Adipocyte (in vitro differentiated cells): ENCODE measurements around the gene MAPK4.
A peak's percentile ranks its signal among the peaks of the same experiment; 100 is the strongest.
"Not testable (repeated sequence)": the region's sequence is repeated elsewhere in the genome, so short reads cannot be mapped to it uniquely, and the experiment has no call there.

ENCODE experiments used
- DNase-seq: peaks from one replicate; pipeline ENCODE4 v3.0.0-alpha.2; 2015; ENCODE audit warnings: low read depth
- H3K27me3 ChIP-seq: replicated peaks from 2 replicates; pipeline ENCODE4 v1.7.0; 2013; ENCODE audit warnings: mild to moderate bottlenecking, low read length, moderate library complexity; ENCODE audit not compliant: control insufficient read depth, insufficient read depth
- H3K36me3 ChIP-seq: 2 replicates; pipeline ENCODE4 v1.7.0; 2013; ENCODE audit warnings: low read length, mild to moderate bottlenecking, moderate library complexity; ENCODE audit not compliant: control insufficient read depth, insufficient read depth, severe bottlenecking
- H3K4me1 ChIP-seq: 2 replicates; pipeline ENCODE4 v1.7.0; 2013; ENCODE audit warnings: mild to moderate bottlenecking, low read length, moderate library complexity; ENCODE audit not compliant: control insufficient read depth, insufficient read depth
- H3K4me3 ChIP-seq: 2 replicates; pipeline ENCODE4 v1.7.0; 2013; ENCODE audit warnings: mild to moderate bottlenecking, low read length, moderate library complexity
- H3K9ac ChIP-seq: 2 replicates; pipeline ENCODE4 v1.7.0; 2013; ENCODE audit warnings: mild to moderate bottlenecking, low read length, moderate library complexity
- H3K9me3 ChIP-seq: 2 replicates; pipeline ENCODE4 v1.7.0; 2013; ENCODE audit warnings: mild to moderate bottlenecking, low read length, moderate library complexity; ENCODE audit not compliant: control insufficient read depth

The MAPK4 gene

DNA sequence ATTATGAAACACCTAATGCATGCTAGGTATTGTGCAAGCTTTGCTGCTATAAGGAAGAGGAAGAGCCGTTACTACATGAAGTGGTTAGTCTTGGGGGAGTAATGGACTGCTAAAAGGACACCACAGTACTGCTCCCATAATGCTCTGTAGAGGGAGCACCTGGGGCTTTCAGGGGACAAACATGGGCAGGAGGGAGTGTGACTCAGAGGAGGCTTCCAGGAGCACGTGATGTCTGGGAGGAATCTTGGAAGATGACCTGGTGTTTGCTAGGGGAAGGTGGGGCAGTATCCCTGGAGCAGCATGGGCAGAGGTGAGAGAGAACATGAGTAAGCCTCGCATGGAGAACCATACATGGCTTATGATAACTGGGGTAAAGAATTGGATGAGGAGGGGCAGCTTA is 18.8 kb downstream of the MAPK4 start:
- Histone ChIP-seq H3K4me3 (no peak overlapping the region), H3K9ac (no peak overlapping the region), H3K36me3 (no peaks in the 10 kb centered on the region), H3K9me3 (peaks cover 9% of the 10 kb centered on the region), H3K4me1 (no peaks in the 10 kb centered on the region), H3K27me3 (peaks cover 24% of the 10 kb centered on the region)
- no peak for DNase-seq

DNA sequence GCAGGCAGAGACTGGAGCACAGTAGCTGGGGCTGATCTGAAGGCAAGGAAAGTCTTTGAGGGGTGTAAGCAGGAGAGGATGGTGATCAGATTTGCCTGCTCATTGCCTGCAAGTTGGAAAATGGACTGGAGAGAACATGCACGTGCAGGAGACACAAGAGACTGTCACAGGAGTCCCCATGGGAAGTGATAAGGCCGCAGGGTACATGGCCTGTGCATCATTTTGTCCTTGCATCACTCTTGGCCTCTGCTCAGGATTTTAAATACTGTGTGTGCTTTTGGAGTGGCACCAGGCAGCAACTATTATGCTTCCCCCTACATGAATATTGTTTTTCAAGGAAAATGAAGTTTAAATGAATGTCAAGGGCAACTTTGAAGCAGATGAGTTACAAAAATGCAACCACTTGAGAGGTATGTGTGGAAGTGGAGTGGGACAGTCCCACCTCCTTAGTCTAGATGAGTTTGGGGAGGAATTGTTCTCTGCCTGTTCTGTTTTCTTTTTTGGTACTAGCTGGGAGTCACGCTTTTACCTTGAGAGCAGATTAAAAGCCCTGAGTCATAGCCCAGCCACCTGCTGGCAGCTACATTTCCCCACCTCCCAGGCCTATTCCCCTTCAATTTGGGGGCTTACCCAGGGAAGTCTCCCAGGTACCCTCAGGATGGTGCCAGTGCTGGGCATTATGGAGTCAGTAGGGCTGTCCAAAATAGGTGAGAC is 19.3 kb downstream of the MAPK4 start:
- H3K9ac ChIP-seq = no peak overlapping the region
- H3K4me1 ChIP-seq = no peaks in the 10 kb centered on the region
- peaks cover 22% of the 10 kb centered on the region for H3K27me3 ChIP-seq
- H3K4me3 ChIP-seq = no peak overlapping the region
- DNase-seq = no peak
- H3K36me3 ChIP-seq = no peaks in the 10 kb centered on the region
- H3K9me3 ChIP-seq = peaks cover 15% of the 10 kb centered on the region

DNA sequence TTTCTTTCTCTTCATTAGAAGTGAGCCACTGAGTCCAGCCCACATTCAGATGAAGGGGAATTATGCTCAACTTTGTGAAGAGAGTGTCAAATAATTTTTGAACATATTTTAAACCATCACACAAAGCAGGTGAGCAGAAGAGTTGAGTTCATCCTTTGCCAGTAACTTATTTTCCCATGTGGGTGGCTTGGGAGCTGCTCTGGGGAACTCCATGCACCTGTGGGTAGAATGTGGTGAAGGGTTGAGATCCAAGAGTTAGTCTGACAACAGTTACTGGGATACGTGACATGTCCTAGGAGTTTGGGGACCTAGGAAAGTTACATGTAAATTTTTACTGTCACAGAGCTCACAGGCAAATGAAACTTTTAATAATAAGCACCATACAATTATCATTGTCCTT is 21.6 kb downstream of the MAPK4 start:
- H3K4me1 ChIP-seq = no peaks in the 10 kb centered on the region
- no peak overlapping the region for H3K9ac ChIP-seq
- H3K9me3 ChIP-seq = peaks cover 21% of the 10 kb centered on the region
- DNase-seq = no peak
- no peak overlapping the region for H3K4me3 ChIP-seq
- H3K27me3 ChIP-seq = peaks cover 12% of the 10 kb centered on the region
- no peaks in the 10 kb centered on the region for H3K36me3 ChIP-seq

DNA sequence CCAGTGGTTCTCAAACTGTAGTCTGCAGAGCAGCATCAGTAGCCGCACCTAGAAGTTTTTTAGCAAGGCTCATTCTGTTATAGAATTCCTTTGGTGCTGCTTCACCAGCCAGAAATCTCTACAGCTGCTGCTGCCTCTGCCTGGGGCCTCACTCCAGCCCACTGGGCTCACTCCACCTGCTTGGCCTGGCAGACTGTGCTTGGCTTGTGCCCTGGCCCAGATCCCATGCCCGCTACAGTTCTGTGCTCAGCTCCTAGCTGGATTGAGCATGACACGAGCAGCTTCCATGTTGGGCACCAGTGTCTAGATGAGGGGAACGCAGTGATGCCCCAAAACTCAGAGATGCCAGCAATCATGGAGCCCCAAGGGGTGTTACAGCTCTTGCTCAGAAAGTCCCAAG is 22.6 kb downstream of the MAPK4 start:
- Histone ChIP-seq H3K4me1 (no peaks in the 10 kb centered on the region), H3K9me3 (peaks cover 21% of the 10 kb centered on the region), H3K27me3 (peaks cover 8% of the 10 kb centered on the region), H3K4me3 (no peak overlapping the region), H3K9ac (no peak overlapping the region), H3K36me3 (no peaks in the 10 kb centered on the region)
- DNase-seq = no peak

DNA sequence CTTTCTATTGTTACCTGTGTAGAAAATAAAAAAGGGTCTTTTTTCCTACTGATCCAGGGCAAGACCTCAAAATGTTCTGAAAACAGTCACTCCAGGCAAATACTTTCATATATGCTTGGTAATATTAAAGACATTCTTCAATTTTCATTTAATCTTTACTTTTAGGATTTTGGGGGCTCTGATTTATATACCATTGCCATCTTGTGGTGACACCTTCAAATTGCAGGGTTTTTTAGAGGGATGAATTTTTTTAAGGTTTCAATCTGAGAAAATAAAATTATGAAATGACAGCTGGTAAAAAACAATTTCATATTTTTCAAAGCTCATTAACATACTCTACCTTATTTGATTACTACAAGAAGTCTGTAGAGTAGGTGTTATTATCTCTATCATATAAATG is 26.8 kb downstream of the MAPK4 start:
- H3K4me1 ChIP-seq = no peaks in the 10 kb centered on the region
- H3K4me3 ChIP-seq = no peak overlapping the region
- no peaks in the 10 kb centered on the region for H3K36me3 ChIP-seq
- peaks cover 25% of the 10 kb centered on the region for H3K9me3 ChIP-seq
- no peaks in the 10 kb centered on the region for H3K27me3 ChIP-seq
- DNase-seq = no peak
- no peak overlapping the region for H3K9ac ChIP-seq

DNA sequence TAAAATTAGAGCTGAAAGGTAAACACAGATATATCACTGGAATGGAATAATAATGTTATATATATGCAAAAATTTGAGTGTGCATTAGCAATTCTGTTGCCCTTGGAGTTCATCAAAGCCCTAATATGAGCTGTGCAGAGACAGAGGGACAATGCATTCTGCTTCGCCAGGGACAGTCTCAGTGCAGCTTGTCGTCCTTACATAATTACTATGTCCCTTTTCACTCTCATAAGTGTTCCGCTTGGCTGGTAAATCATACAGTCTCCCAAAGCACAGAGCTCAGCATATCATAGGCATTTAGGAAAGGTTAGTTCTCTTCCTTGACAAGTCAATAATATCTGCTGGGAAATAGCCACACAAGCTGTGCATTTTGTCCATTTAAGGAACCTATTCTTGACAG is 30.7 kb downstream of the MAPK4 start:
- DNase-seq = no peak
- H3K4me3 ChIP-seq = no peak overlapping the region
- no peaks in the 10 kb centered on the region for H3K36me3 ChIP-seq
- no peaks in the 10 kb centered on the region for H3K4me1 ChIP-seq
- H3K9me3 ChIP-seq = peaks cover 24% of the 10 kb centered on the region
- H3K9ac ChIP-seq = no peak overlapping the region
- H3K27me3 ChIP-seq = no peaks in the 10 kb centered on the region

DNA sequence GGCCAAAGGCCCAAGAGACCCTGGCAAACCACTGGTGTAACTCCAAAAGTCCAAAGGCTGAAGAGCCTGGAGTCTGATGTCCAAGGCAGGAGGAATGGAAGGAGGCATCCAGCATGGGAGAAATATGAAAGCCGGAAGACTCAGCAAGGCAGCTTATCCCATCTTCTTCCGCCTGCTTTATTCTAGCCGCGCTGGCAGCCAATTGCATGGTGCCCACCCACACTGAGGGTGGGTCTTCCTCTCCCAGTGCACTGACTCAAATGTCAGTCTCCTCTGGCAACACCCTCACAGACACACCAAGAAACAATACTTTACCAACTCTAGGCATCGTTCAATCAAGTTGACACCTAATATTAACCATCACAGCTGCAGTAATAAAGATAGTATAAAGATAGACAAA is 34.1 kb downstream of the MAPK4 start:
- DNase-seq = no peak
- no peak overlapping the region for H3K4me3 ChIP-seq

DNA sequence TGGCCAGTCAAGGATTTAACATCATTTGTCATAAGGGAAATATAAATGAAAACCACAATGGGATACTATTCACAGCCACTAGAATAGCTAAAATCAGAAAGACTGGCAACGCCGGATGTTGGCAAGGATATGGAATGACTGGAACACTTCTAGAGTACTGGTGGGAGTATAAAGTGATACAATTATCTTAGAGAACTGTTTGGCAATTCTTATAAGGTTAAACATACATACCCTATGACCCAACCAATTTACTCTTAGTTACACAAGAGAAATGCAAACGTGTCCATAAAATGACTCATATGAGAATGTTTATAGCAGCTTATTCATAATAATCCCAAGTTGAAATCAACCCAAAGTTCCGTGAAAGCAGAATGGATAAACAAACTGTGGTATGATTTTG is 35.1 kb downstream of the MAPK4 start:
- peaks cover 3% of the 10 kb centered on the region for H3K27me3 ChIP-seq
- H3K9me3 ChIP-seq = peaks cover 21% of the 10 kb centered on the region
- no peak overlapping the region for H3K4me3 ChIP-seq
- no peak for DNase-seq
- no peaks in the 10 kb centered on the region for H3K4me1 ChIP-seq
- H3K36me3 ChIP-seq = no peaks in the 10 kb centered on the region
- H3K9ac ChIP-seq = no peak overlapping the region

More for the DNA sequence above, 34.1 kb downstream of the MAPK4 start:
- H3K36me3 ChIP-seq = no peaks in the 10 kb centered on the region
- peaks cover 3% of the 10 kb centered on the region for H3K27me3 ChIP-seq
- H3K4me1 ChIP-seq = no peaks in the 10 kb centered on the region
- H3K9me3 ChIP-seq = peaks cover 21% of the 10 kb centered on the region
- no peak overlapping the region for H3K9ac ChIP-seq

DNA sequence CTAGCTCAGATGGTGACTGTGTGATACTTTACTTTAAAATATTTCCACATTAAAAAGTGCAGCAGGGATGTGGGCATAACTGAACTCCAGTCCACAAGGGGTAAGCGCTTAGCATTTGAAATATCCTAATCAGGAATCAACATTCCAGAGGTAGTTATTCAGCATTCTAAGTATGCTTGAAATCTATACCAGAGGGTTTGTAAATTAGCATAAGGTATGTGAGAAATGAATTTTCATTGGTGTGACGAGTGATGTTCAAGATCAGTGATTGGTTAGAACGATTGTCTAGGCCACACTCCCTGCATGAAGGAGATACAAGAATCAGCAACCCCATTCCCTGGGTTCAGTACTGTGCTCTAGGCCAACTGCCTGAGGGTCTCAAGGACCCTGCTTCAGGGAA is 42.6 kb downstream of the MAPK4 start:
- H3K36me3 ChIP-seq = no peaks in the 10 kb centered on the region
- H3K4me1 ChIP-seq = peaks cover 4% of the 10 kb centered on the region
- DNase-seq = peak; percentile 1
- peaks cover 27% of the 10 kb centered on the region for H3K27me3 ChIP-seq
- H3K9me3 ChIP-seq = no peaks in the 10 kb centered on the region
- no peak overlapping the region for H3K9ac ChIP-seq
- no peak overlapping the region for H3K4me3 ChIP-seq

DNA sequence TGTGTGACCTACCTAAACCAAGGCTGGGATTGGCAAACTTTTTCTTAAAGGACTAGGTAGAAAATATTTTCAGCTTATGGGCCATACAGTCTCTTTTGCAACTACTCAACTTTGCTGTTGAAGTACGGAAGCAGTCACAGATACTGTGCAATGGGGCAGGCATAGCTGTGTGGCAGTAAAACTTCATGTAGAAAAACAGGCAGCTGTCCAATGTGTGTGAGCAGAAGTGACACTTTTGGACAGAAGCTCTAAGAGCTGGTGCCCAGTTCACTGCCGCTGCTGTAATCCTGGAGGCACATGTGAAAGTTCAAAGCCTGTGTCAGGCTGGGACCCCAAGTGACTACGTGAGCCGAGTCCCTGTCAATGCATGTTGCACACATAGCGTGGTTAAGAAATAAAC is 46.7 kb downstream of the MAPK4 start:
- Histone ChIP-seq H3K9me3 (no peaks in the 10 kb centered on the region), H3K27me3 (peaks cover 21% of the 10 kb centered on the region), H3K4me3 (no peak overlapping the region), H3K36me3 (no peaks in the 10 kb centered on the region), H3K9ac (no peak overlapping the region), H3K4me1 (peaks cover 4% of the 10 kb centered on the region)
- no peak for DNase-seq

DNA sequence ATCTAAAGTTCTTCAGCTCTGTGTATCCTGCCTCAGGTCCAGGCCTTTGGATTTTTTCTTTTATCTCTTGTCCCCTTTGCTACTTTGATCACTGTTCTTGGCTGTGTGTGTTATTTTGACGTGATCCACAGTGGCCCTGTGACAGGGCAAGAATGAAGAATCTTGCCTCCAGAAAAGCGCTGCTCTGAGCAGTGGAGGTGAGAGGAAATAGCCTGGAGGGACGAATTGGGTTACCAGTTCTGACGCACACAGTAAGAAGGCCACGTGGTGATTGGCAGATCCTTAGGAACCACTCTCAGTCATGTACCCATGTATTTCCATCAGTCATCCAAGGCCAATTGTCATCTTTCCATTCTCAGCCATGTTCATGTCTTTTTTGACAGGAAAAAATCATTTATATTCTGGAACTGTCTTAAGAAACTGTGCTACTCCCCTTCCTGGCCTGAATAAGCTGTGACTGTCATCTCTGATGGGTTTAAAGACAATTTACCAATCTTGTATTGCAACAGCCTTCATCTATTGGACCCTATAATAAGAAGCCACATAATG is 47.6 kb downstream of the MAPK4 start:
- H3K36me3 ChIP-seq = no peaks in the 10 kb centered on the region
- peaks cover 4% of the 10 kb centered on the region for H3K4me1 ChIP-seq
- no peaks in the 10 kb centered on the region for H3K9me3 ChIP-seq
- no peak for DNase-seq
- H3K9ac ChIP-seq = no peak overlapping the region
- peaks cover 18% of the 10 kb centered on the region for H3K27me3 ChIP-seq
- H3K4me3 ChIP-seq = no peak overlapping the region

DNA sequence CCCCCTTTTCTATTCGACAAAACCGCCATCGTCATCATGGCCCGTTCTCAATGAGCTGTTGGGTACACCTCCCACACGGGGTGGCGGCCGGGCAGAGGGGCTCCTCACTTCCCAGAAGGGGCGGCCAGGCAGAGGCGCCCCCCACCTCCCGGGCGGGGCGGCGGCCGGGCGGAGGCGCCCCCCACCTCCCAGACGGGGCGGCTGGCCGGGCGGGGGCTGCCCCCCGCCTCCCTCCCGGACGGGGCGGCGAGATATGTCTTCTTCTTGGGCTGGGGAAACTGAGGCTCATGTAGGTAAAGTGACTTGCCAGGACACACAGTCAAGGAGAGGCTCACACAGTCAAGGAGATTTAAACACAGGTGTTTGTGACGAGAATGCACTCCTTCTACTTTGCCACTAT is 49.3 kb downstream of the MAPK4 start:
- not testable (repeated sequence) for H3K4me1 ChIP-seq, H3K9me3 ChIP-seq, DNase-seq, H3K36me3 ChIP-seq, H3K9ac ChIP-seq, H3K4me3 ChIP-seq
- H3K27me3 ChIP-seq = peaks cover 14% of the 10 kb centered on the region
